Bone marrow (tissue), 2 donors: Measurements from ENCODE around the gene GGT7.
"Not testable (repeated sequence)": the region's sequence is repeated elsewhere in the genome, so short reads cannot be mapped to it uniquely, and the experiment has no call there.

Experiments
- DNase-seq, 2 donors: peaks; one replicate each; lab custom pipeline; 2025; lab: John Stamatoyannopoulos, UW

Gene GGT7, protein sequence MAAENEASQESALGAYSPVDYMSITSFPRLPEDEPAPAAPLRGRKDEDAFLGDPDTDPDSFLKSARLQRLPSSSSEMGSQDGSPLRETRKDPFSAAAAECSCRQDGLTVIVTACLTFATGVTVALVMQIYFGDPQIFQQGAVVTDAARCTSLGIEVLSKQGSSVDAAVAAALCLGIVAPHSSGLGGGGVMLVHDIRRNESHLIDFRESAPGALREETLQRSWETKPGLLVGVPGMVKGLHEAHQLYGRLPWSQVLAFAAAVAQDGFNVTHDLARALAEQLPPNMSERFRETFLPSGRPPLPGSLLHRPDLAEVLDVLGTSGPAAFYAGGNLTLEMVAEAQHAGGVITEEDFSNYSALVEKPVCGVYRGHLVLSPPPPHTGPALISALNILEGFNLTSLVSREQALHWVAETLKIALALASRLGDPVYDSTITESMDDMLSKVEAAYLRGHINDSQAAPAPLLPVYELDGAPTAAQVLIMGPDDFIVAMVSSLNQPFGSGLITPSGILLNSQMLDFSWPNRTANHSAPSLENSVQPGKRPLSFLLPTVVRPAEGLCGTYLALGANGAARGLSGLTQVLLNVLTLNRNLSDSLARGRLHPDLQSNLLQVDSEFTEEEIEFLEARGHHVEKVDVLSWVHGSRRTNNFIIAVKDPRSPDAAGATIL

DNA sequence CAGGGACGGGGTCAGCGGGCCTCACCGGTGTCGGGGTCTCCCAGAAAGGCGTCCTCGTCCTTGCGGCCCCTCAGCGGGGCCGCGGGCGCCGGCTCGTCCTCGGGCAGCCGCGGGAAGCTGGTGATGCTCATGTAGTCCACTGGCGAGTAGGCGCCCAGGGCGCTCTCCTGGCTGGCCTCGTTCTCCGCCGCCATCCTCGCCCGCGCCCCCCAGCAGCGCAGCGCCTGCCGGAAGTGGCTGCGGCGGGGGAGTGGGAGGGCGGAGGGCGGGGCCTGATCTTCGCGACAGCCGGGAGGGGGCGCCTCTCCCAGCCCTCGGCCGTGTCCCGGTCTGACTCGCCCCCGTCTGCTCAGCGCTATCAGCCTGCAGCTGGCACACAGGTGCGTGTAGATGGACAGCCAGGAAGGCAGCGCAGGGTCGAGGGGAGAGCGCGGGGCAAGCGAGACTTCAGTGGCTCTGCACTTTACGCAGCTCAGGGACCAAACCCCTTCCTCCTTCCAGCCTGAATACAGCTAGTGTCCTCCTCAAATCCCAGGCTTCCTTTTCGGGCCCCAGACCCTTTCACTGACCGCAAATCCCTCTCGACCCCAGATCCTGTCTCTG, at the start of gene GGT7:
TSS of gene GGT7 (minus strand) at position 235 of the 603 bp plus-strand sequence. CDS start at position 194, 41 bp downstream.
- DNase-seq, result peak; percentile 44 to 58

DNA sequence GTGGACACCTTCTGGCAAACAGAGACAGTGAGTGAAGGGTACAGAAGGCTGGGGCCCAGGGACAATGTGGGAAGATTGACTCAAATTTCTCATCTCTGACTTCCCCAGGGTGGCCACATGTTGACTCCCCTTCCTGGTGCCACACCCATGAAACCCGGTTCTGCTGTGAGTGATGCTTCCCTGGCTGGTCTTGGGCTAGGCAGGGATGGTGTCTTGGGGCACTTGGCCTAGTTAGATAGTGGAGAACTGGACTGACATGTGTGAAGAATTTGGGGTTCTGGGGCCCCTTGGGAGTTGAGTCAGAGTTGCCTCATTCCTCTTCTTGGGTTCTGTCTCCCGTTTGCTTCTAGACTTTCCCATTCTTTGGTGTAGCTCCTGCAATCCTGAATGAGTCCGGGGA, 48.8 kb upstream of the GGT7 start:
- DNase-seq, result no peak

DNA sequence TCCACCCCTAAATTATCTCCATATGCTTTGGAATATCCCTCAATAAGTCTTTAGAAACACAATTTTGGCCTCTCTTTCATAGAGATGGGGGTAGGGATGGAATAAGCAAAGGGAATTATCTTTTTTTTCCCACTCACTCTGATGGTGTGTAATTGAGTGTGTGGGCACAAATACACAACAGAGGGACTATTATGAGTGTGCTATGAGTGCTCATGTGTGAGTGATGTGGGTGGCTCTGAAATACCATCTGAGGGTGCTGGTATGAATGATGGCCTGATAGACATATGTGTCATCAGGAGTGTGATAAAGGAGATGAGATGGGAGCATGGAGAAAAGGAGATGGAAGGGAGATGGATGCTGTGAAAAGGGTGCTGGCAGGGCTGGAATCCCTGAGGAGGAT, 47.4 kb upstream of the GGT7 start:
- no peak for DNase-seq

DNA sequence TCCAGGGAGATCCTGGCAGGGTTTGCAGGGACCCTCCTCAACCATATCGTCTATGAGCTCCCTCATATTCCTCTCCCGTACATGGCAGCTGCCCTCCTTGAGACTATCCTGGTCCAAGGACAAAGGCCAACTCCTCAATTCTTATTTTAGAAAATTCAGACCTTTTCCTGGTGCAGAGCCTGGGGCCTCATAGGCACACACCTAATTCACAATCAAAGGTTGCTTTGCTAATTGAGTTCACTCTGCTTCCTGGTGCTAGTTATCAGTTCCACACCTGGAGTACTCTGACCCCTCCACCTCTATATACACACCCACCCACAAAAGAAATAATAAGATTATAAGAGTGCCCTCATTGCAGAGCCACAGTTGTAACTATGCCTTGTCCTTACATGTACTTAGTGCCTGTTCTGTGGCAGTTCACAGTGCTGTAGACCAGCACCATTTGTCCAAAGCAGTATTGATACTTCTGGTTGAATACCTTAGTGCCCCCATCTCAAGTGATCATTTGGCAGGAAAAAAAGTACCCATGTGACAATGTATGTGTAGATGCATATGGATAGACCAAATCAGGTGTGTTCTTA, 44.2 kb upstream of the GGT7 start:
- DNase-seq, result no peak

DNA sequence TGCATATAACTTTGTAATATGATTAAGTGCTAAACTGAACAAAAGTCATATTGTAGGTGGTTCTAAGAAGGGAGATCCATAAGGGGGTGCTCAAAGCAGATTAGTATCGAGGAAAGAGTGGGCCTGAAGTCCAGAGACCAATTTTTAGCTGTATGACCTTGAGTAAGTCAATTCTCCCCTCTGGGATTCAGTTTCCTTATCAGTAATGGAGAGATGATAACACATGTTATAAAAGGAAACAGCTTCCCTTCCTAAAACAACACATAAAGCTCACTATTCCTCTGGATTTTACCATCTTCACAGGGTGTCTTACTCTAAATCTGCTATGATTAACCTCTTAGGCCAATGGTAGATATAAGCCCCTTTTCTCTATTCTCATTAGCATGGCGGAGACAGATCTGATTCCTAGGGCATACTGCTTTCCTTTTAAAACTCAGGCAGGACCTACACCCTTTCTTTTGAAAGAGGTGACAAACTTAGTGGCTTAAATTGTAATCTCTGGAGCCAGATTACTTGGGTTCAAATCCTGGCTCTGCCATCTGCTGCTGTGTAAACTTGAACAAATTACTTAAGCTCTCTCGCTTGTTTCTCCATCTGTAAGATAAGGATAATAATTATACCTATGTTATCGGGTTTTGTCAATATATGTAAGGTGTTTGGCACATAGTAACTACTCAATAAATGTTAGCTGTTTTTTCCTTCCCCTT, 43.2 kb upstream of the GGT7 start:
- no peak for DNase-seq

DNA sequence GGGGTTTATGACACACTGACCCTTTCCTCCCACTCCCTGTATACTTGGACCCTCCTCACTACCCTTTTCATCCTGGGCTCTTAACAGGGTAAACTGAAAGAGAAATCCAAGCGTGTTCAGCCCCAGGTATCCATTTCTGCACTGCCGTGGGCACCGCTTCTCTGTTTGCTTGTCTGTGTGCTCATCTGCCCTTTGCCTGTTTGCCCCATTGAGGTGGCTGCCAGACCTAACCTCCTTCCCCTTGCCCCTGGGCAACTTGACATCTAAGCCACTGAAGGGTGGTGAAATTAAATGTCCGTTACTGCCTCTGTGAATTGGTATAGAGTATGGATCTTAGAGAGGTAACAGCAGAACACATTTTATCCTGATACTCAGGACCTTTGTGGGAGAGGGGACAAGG, 42.5 kb upstream of the GGT7 start:
- no peak for DNase-seq

DNA sequence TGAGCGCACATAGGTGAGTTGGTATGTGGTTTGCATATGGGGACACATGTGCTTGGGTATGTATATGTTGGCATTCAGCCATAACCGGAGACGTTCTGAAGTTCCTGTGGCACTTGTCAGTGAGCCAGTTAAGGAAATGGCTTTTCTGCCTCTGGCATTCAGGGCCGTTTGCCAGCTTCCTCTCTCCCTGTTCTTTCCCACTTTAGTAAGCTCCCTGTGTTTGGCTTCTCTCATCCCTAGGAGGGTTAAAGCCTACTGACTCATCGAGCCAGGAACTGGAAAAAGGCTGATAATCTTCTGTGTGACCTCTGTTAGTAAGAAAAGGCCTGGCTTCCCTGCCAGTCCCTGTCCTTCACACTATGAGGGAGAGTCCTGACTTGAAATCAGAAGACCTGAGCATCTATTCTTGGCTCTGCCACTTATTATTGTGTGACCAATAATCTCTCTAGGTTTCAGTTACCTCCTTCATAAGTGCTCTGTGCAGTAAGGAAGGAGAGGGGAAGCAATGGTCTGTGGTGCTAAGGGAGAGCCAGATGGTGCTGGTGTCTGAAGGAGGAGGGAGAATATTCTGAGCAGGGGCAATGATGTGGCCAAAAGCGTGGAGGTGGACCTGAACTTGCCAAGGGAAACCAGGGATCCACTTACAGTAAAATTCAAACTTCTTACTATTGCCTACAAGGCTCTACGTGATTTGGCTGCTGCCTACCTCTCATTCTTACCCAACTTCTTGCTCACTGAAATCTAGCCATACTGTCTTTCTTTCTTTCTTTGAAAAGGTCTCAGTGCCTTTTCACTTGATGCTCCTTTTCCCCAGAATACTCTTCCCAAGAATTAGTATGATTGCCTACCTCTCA, 35.2 kb upstream of the GGT7 start:
- DNase-seq, result no peak

DNA sequence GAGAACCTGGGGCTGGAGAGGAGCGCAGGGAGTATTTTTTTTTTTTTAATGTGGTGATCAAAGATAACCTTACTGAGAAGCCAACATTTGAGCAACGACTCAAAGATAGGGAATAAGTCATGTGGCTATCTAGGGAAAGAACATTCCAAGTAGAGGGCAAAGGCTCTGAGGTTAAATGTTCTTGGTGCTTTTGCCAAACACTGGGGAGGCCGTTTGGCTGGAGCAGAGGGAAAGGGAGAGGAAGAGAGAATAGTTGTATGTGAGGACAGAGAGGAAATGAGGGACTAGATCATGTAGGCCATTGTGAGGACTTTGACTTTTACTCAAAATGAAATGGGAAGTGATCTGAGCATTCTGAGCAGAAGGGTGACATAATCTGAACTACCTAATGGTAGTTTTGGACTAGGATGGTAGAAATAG, 31.6 kb upstream of the GGT7 start:
- peak in 1 of 2 donors; percentile 7 for DNase-seq

DNA sequence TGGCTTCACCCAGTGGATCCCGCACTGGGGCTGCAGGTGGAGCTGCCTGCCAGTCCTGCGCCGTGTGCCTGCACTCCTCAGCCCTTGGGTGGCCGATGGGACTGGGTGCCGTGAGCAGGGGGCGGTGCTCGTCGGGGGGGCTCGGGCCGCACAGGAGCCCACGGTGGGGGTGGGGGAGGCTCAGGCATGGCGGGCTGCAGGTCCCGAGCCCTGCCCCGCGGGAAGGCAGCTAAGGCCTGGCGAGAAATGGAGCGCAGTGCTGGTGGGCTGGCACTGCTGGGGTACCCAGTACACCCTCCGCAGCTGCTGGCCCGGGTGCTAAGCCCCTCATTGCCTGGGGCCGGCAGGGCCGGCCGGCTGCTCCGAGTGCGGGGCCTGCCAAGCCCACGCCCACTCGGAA, 26.1 kb upstream of the GGT7 start:
- DNase-seq, result not testable (repeated sequence)

DNA sequence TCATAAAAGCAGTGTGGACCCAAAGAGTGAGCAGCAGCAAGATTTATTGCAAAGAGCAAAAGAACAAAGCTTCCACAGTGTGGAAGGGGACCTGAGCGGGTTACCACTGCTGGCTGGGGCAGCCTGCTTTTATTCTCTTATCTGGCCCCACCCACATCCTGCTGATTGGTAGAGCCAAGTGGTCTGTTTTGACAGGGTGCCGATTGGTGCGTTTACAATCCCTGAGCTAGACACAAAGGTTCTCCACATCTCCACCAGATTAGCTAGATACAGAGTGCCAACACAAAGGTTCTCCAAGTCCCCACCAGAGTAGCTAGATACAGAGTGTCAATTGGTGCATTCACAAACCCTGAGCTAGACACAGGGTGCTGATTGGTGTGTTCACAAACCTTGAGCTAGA, 25.5 kb upstream of the GGT7 start:
- DNase-seq, result not testable (repeated sequence)

DNA sequence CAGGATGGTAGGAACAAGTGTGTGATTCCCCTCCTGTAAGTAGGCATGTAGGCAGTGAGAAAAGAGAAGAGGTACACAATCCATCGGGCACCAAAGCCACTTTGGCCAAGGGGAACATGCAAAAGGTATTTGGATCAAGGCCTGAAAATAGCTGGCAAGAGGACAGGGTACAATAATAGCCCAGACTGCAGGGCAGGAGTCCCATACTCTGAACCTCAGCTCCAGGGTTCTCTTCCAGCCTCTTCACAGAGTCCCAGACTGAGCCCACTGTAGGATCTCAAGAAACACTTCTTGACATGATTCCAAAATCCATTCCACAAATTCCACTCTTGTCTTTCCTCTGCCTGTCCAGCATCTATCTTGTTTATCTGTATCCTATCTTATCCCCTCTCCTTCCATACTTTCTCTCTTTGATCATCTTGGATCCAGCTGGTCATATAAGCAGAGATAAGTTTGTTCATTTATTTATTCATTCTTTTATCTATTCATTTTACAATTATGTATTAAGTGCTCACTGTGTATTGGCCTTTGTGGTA, 23.5 kb upstream of the GGT7 start:
- DNase-seq, result no peak

DNA sequence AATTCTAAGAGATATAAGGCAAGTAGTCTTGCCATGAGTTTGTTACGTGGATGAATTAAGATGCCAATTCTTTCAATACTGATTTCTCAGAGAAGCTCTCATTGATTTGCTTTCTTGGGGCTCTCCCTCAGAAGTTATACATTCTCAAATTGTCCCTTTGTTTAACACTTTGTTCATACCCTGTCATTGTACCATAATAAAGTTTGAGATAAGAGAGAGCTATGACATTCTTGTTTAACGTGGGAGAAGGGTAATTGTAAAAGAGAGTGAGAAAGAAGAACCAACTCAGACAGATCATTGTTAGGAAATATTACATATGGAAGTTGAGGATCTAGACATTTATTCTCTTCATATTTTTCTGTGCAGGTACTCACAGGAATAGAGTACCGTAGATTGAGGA, 22.8 kb upstream of the GGT7 start:
- no peak for DNase-seq

DNA sequence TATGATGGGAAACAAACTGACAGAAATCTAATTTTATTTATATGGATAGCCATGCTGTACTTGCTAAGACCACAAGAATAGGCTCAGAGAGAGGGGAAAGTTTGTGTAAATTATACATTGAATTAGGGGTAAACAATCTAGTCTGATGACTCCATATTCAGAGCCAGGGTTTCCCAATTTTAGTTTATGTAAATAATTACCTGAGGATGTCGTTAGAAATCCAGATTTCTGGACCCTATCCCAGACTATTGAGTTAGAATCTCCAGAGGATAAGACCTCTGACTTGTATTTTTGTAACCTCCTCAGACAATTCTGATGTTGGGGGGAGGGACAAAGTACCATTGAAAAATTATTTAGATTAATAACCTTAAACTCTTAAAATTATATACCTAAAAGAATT, 22.1 kb upstream of the GGT7 start:
- DNase-seq, result no peak

DNA sequence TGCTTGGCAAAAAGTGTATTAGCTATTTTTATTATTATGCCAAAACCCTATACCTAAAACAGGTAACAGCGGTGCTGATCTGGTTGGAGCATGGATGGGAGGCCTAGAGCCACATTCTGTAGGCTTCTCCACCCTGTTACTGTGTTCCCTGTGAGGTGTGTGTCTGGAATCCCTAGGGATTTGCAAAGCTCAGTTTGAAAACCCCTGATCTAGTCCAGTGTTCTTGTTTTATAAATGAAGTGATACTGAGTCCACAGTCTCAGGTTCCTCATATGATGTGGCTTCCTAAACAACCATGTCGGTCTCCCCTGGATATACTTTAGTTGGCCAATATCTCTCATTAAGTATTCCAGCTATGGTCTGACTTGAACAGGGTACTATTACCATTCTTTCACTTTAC, 20.0 kb upstream of the GGT7 start:
- no peak for DNase-seq

DNA sequence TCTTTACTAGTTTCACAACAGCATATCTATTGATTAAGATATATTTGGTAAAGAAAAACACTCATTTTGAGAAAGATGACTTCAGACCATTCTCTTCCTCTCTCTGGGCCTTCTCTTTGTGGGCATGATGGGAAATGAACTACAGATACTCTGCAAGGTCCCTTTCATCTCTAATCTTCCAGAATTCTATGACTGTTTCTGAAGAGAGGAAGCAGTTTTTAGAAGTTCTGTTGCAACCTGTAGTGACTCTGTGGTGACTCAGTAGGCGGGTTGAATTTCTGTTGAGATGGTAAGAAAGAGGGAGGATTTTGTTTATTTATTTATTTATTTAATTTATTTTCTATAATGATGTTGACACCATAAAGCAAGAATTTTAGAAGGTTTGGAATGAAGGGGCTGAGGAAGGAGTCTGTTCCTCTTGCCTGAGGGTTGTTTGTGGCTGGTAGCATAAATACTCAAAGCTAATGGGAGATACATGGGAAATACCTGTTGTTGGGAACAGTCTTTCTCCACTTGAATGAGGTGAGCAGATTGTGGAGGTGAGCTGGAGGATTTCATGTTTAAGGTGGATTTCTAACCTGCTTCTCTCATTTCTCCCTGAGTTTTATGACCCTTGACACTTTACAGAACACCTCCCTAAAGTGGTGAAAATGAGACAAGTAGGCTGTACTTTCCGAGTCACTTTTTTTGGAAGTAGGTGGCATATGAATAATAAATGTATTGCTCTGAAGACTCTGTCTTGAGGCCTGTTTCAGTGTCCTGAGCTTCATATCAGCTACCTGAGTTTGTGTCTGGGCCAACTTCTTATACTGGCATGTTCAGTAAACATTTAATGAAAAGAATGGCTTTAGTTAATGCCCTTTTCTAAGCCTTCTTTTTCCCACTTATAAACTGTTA, 18.8 kb upstream of the GGT7 start:
- DNase-seq, result peak in 1 of 2 donors; percentile 71

DNA sequence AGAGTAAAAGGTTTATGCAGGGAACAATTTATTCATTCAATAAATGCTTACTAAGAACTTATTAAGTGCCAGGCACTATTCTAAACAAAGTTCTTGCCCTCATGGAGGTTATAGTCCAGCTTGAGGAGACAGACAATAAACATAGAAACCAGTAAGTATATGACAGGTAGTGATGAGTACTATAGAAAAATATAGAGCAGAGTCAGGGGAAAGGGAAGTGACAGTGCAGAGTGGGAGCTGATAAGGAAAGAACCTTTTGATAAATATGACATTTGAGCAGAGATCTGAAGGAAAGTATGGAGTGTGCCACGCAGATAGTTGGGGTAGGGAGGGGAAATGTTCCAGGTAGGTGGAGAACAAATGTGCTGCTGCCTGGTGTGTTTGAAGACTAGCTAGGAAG, 15.8 kb upstream of the GGT7 start:
- DNase-seq, result peak in 1 of 2 donors; percentile 19

DNA sequence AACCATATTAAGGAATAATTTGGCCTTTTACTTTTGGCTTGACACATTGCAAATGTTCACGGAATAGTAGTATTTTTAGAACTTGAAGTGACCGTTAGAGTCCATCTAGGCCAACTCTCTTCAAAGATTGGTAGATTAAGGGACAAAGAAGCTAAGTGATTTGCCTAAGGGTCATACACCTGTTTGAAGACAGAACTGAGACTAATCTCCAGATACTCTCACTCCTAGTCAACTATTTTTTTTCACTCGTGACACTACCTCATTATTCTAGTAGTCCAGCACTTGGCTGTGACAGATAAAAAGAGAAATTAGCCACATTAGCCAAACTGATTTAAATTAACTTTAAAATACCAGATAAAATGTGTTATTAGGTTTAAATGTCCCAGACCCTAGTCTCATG, 14.4 kb upstream of the GGT7 start:
- no peak for DNase-seq

DNA sequence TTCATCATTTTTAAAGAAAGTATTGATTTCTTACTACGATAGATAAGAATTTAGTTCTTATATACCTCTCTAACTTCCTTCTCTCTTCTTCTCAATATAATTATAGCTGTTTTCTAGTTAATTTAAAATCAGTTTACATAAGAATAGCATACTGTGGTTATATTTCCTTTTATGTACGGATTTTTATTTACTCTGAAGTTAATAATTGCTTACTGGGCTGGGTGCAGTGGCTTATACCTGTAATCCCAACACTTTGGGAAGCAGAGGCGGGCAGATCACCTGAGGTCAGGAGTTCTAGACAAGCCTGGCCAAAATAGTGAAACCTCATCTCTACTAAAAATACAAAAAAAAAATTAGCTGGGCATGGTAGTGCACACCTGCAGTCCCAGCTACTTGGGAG, 13.5 kb upstream of the GGT7 start:
- no peak for DNase-seq

DNA sequence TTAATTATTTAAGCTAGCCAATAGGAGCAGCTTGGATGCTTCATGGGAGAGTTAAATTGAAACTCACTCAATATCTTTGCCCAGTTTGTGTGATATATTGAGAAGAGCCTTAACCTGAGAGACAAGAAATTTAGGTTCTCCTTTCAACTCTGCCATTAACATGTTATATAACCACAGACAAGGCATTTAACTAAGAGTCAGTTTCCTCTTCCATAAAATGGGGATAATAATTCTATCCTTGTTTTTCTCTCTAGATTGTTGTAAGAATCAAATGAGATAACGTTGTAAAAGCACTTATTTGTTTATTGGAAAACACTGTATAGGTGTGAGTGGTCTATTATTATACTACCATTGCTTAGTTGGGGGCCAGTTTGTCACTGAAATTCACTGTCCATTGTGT, 11.6 kb upstream of the GGT7 start:
- DNase-seq, result no peak

DNA sequence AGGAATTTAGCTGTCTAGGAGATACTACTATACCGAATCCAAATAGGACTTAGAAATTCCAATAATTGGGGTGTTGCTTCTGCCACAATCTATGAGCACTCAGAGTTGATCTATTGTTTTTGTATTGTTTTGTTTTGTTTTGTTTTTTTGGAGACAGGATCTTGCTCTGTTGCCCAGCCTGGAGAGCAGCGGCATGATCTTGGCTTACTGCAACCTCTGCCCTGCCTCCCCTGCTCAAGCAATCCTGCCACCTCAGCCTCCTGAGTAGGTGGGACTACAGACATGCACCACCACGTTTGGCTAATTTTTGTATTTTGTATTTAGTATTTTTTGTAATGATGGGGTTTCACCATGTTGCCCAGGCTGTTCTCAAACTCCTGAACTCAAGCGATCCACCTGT, 11.2 kb upstream of the GGT7 start:
- DNase-seq, result no peak
